ENCODE results near the gene SLC13A1.

DNA sequence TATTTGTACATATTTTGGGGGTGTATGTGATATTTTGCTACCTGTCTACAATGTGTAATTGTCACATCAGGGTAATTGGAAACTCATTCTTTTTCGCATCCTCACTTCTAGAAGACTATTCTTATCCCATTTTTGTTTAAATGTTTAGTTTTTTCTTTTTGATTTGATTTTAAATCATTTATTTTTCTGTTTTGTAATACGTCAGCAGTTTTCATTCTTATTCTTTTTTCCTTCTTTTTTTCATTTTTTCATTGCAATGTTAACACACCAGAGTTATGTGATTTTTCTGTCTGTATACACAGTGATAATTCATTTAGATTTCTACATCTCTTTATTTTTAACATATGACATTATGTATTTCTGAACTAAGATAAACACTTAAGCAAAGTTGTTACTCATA lies 85.5 kb downstream of the SLC13A1 start:
- TF ChIP-seq CTCF (IDR thresholded peaks at IDR 0.05) = no peak
- TF ChIP-seq POLR2A (IDR thresholded peaks at IDR 0.05) = no peak

Data from thyroid gland (tissue), 4 donors.